Chondrocyte (in vitro differentiated cells): ENCODE data around the gene INHBB. TPM values are rescaled to one million over a fixed set of nuclear protein-coding genes. Genes with fewer than 3 reads are reported as not detected.

ENCODE experiments used
- DNase-seq: peaks from one replicate; pipeline ENCODE4 v3.0.0; 2021; ENCODE audit warnings: mixed read lengths, low spot score
- H3K27ac Mint-ChIP-seq: one replicate; pipeline ENCODE4 v1.8.0; 2021; ENCODE audit warnings: mild to moderate bottlenecking, moderate library complexity, mixed read lengths; ENCODE audit not compliant: unreplicated experiment
- H3K27me3 Mint-ChIP-seq: 2 replicates; pipeline ENCODE4 v1.8.0; 2021; ENCODE audit warnings: low read depth, mixed read lengths
- H3K36me3 Mint-ChIP-seq: 2 replicates; pipeline ENCODE4 v1.8.0; 2021; ENCODE audit warnings: low read depth, mixed read lengths
- H3K4me1 Mint-ChIP-seq: 2 replicates; pipeline ENCODE4 v1.8.0; 2021; ENCODE audit warnings: low read depth, mild to moderate bottlenecking, mixed read lengths
- H3K4me3 Mint-ChIP-seq: one replicate; pipeline ENCODE4 v1.8.0; 2021; ENCODE audit warnings: mild to moderate bottlenecking, moderate library complexity, mixed read lengths; ENCODE audit not compliant: unreplicated experiment
- H3K9me3 Mint-ChIP-seq: 2 replicates; pipeline ENCODE4 v1.8.0; 2021; ENCODE audit warnings: low read depth, mixed read lengths
- CTCF ChIP-seq: fragments of 200-600 bp; sonication (generic); IDR thresholded peaks from 2 replicates; pipeline ENCODE4 v1.5.0; 2021; ENCODE audit warnings: antibody characterized with exemption, mild to moderate bottlenecking, moderate library complexity
- total RNA-seq: library from RNA; stranded (reverse); gene quantifications from 3 replicates; pipeline ENCODE4 v1.2.1, GENCODE V29; 2021

Gene INHBB
- total RNA-seq, 1 donor from 2014 or later = 1.3 TPM

- DNase-seq = no peak
- Mint-ChIP-seq H3K27me3 (no peaks in the 10 kb centered on the region), H3K36me3 (peaks cover 18% of the 10 kb centered on the region), H3K4me3 (no peak overlapping the region), H3K4me1 (peaks cover 8% of the 10 kb centered on the region), H3K9me3 (no peaks in the 10 kb centered on the region), H3K27ac (no peak overlapping the region)
- TF ChIP-seq CTCF = no peak
These were observed 44.7 kb upstream of the INHBB start for GRCh38 chr2:120301284-120301683.

- no peaks in the 10 kb centered on the region for H3K27me3 Mint-ChIP-seq
- no peak overlapping the region for H3K27ac Mint-ChIP-seq
- H3K36me3 Mint-ChIP-seq = peaks cover 18% of the 10 kb centered on the region
- H3K9me3 Mint-ChIP-seq = no peaks in the 10 kb centered on the region
- no peak for DNase-seq
- no peak overlapping the region for H3K4me3 Mint-ChIP-seq
- peaks cover 8% of the 10 kb centered on the region for H3K4me1 Mint-ChIP-seq
- TF ChIP-seq CTCF = no peak
These were observed 43.6 kb upstream of the INHBB start for GRCh38 chr2:120302301-120302700.

GRCh38 chr2:120303177-120303576 lies 42.8 kb upstream of the INHBB start:
- no peaks in the 10 kb centered on the region for H3K27me3 Mint-ChIP-seq

GRCh38 chr2:120305296-120305695 lies 40.6 kb upstream of the INHBB start:
- peak; percentile 45 for TF ChIP-seq CTCF
- no peaks in the 10 kb centered on the region for H3K4me1 Mint-ChIP-seq
- peaks cover 14% of the 10 kb centered on the region for H3K36me3 Mint-ChIP-seq
- H3K4me3 Mint-ChIP-seq = no peak overlapping the region
- H3K27ac Mint-ChIP-seq = no peak overlapping the region
- H3K27me3 Mint-ChIP-seq = no peaks in the 10 kb centered on the region
- DNase-seq = no peak
- H3K9me3 Mint-ChIP-seq = no peaks in the 10 kb centered on the region

More at GRCh38 chr2:120303177-120303576, 42.8 kb upstream of the INHBB start:
- Mint-ChIP-seq H3K4me3 (no peak overlapping the region), H3K27ac (no peak overlapping the region), H3K4me1 (peaks cover 6% of the 10 kb centered on the region), H3K36me3 (peaks cover 17% of the 10 kb centered on the region), H3K9me3 (no peaks in the 10 kb centered on the region)
- TF ChIP-seq CTCF = no peak
- no peak for DNase-seq

GRCh38 chr2:120305937-120306490 lies 39.9 kb upstream of the INHBB start:
- DNase-seq = no peak
- peaks cover 12% of the 10 kb centered on the region for H3K36me3 Mint-ChIP-seq
- TF ChIP-seq CTCF = no peak
- no peak overlapping the region for H3K27ac Mint-ChIP-seq
- H3K9me3 Mint-ChIP-seq = no peaks in the 10 kb centered on the region
- no peak overlapping the region for H3K4me3 Mint-ChIP-seq
- H3K4me1 Mint-ChIP-seq = no peaks in the 10 kb centered on the region
- no peaks in the 10 kb centered on the region for H3K27me3 Mint-ChIP-seq
